ENCODE data around the gene PEX3.

Gene PEX3

GRCh38 chr6:143517447-143517773, 66.8 kb downstream of the PEX3 start:
- no peak overlapping the region for H3K4me3 ChIP-seq (ENCODE audit: low read depth, low read length)
- H3K27ac ChIP-seq: no peak overlapping the region
- H3K36me3 ChIP-seq: no peaks in the 10 kb centered on the region
- DNase-seq: no peak
- no peaks in the 10 kb centered on the region for H3K27me3 ChIP-seq (ENCODE audit: insufficient read depth, low read depth, severe bottlenecking)
- TF ChIP-seq CTCF (IDR thresholded peaks at IDR 0.05; ENCODE audit: low read depth, low read length): no peak
- no peaks in the 10 kb centered on the region for H3K9me3 ChIP-seq (ENCODE audit: severe bottlenecking)

DNA sequence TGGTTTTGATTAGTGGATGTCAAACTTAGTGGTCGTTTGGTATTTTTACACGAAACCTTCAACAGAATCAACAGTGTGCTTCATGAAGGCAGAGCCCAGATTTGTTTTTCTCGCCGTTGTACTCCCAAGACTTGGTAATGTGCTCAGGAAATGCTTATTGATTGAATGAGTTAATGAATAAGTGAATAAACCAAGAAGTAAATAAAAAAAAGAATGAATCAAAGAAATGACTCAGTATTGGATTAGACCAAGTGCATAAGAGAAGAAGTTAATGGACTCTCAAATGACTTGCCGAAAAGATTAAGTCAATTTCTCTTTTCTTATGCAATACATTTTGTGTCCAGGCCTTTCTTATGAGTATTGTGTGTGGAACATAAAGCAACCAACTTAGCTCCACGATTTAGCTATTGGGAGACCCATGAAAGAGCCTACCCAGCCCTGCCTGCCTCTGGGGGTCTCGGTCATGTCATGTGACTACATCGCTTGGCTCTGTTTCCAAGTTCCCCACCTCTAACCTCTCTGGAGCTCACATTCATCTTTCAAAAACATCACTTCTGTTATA, 71.5 kb downstream of the PEX3 start:
- Histone ChIP-seq H3K27ac (no peak overlapping the region), H3K9me3 (ENCODE audit: severe bottlenecking) (no peaks in the 10 kb centered on the region), H3K36me3 (no peaks in the 10 kb centered on the region), H3K27me3 (ENCODE audit: insufficient read depth, low read depth, severe bottlenecking) (no peaks in the 10 kb centered on the region), H3K4me3 (ENCODE audit: low read depth, low read length) (no peak overlapping the region)
- DNase-seq: no peak
- TF ChIP-seq CTCF (IDR thresholded peaks at IDR 0.05; ENCODE audit: low read depth, low read length): no peak

DNA sequence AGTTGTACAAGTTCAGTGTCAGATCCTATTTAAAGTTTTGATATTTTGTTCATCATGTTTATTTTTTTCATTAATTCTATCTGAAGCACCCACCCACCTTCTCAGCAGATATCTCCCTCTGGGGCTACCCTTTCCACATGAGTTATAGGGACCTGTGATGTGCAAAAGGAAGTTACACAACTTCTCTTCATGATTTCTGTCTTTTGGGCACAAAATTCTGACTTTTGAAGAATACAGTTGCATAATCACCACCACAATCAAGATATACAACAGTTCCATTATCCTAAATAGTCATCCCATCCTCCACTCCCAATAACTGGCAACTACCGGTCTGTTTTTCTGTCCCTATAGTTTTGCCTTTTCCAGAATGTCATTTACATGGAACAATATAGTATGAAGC, 74.8 kb downstream of the PEX3 start:
- Histone ChIP-seq H3K9me3 (ENCODE audit: severe bottlenecking) (no peaks in the 10 kb centered on the region), H3K27ac (no peak overlapping the region), H3K4me3 (ENCODE audit: low read depth, low read length) (no peak overlapping the region), H3K36me3 (no peaks in the 10 kb centered on the region), H3K27me3 (ENCODE audit: insufficient read depth, low read depth, severe bottlenecking) (no peaks in the 10 kb centered on the region)
- TF ChIP-seq CTCF (IDR thresholded peaks at IDR 0.05; ENCODE audit: low read depth, low read length): no peak
- DNase-seq: no peak

DNA sequence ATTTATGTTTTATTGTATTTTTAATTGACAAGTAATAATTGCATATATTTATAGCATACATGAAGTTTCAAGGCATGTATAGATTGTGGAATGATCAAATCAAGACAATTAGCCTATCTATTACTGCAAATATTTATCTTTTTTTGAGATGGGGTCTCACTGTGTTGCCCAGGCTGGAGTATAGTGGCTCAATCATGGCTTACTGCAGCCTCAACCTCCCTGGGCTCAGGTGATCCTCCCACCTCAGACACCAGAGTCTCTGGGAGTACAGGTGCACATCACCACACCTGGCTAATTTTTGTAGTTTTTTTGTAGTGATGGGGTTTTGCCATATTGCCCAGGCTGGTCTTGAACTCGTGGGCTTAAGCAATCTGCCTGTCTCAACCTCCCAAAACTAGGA, 77.1 kb downstream of the PEX3 start:
- no peak for DNase-seq

DNA sequence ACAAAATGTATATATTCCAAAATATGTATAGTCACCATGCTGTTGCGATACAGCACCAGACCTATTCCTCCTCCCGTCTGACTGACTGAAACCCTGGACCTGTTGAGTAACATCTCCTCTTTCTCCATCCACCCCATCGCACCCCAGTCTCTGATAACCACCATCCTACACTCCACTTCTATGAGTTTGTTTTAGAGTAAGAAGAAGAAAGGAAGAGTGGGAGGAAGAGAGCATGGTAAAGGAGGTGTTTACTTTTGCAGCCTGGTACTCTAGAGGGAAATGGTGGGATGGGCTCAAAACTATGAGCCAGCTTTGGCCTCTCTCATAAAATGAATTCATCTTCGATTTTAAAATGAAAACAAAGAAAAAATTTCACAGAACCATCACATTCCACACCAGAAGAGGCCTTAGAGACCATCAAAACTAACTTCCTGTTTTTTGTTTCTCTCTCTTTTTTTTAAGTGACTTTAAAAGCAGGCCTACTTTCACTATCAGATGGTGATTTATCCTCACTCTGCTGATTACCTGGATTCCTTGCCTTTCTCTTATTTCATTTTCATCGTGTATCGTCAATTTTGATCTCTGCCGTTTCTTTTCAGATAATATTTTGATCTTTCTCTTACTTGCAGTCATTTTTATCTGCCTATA, 77.7 kb downstream of the PEX3 start:
- no peak for DNase-seq
- H3K36me3 ChIP-seq: no peaks in the 10 kb centered on the region
- H3K27me3 ChIP-seq (ENCODE audit: insufficient read depth, low read depth, severe bottlenecking): no peaks in the 10 kb centered on the region
- H3K9me3 ChIP-seq (ENCODE audit: severe bottlenecking): no peaks in the 10 kb centered on the region
- no peak overlapping the region for H3K27ac ChIP-seq
- no peak for TF ChIP-seq CTCF (IDR thresholded peaks at IDR 0.05; ENCODE audit: low read depth, low read length)
- no peak overlapping the region for H3K4me3 ChIP-seq (ENCODE audit: low read depth, low read length)

More for the DNA sequence above, 77.1 kb downstream of the PEX3 start:
- Histone ChIP-seq H3K4me3 (ENCODE audit: low read depth, low read length) (no peak overlapping the region), H3K9me3 (ENCODE audit: severe bottlenecking) (no peaks in the 10 kb centered on the region), H3K36me3 (no peaks in the 10 kb centered on the region), H3K27ac (no peak overlapping the region), H3K27me3 (ENCODE audit: insufficient read depth, low read depth, severe bottlenecking) (no peaks in the 10 kb centered on the region)
- TF ChIP-seq CTCF (IDR thresholded peaks at IDR 0.05; ENCODE audit: low read depth, low read length): no peak

- DNase-seq: no peak
- no peaks in the 10 kb centered on the region for H3K9me3 ChIP-seq (ENCODE audit: severe bottlenecking)
- H3K27ac ChIP-seq: no peak overlapping the region
- H3K27me3 ChIP-seq (ENCODE audit: insufficient read depth, low read depth, severe bottlenecking): no peaks in the 10 kb centered on the region
- TF ChIP-seq CTCF (IDR thresholded peaks at IDR 0.05; ENCODE audit: low read depth, low read length): peak; percentile 34; the same call in 1 of the 2 replicates
- H3K4me3 ChIP-seq (ENCODE audit: low read depth, low read length): no peak overlapping the region
- no peaks in the 10 kb centered on the region for H3K36me3 ChIP-seq
Observed at GRCh38 chr6:143529095-143529494, 78.5 kb downstream of the PEX3 start.
